Upper lobe of right lung (tissue), 1 donor: Measurements from ENCODE around the gene CPNE1. TPM values are rescaled to one million over a fixed set of nuclear protein-coding genes. Genes with fewer than 3 reads are reported as not detected.
A peak's percentile ranks its signal among the peaks of the same experiment; 100 is the strongest.

Source experiments
- ATAC-seq: fragments of 200-7000 bp; cut with Tn5 transposase; one replicate; pipeline ENCODE4 v1.9.1; 2020; ENCODE audit warnings: mild to moderate bottlenecking, moderate library complexity
- DNase-seq: peaks from one replicate; pipeline ENCODE4 v3.0.0-alpha.2; 2020
- H3K27ac ChIP-seq: fragments of 200-600 bp; one replicate; pipeline ENCODE4 v1.8.0; 2022
- H3K27me3 ChIP-seq: fragments of 200-600 bp; one replicate; pipeline ENCODE4 v1.8.0; 2022; ENCODE audit warnings: mild to moderate bottlenecking
- H3K36me3 ChIP-seq: fragments of 200-600 bp; one replicate; pipeline ENCODE4 v1.8.0; 2022
- H3K4me1 ChIP-seq: fragments of 200-600 bp; one replicate; pipeline ENCODE4 v1.8.0; 2022
- H3K4me3 ChIP-seq: fragments of 200-600 bp; one replicate; pipeline ENCODE4 v1.8.0; 2022; ENCODE audit warnings: mild to moderate bottlenecking
- H3K9me3 ChIP-seq: fragments of 200-600 bp; one replicate; pipeline ENCODE4 v1.8.0; 2022
- intact Hi-C: fragments of 100-400 bp; cut with DNase I; formaldehyde crosslinking; loops from one replicate; pipeline ENCODE4 v1.11.0; 2022
- total RNA-seq: library from RNA; stranded (reverse); fragmentation: NEBNext Ultra II Directional; extraction: Animal tissue kit (Norgen Biotek cat#: 25700); gene quantifications from one replicate; pipeline ENCODE4 v1.2.1, GENCODE V29; 2021
- TF ChIP-seq, protein P1 (sequence below): fragments of 200-600 bp; IDR thresholded peaks from one replicate; pipeline ENCODE4 v1.8.0; 2022; ENCODE audit warnings: antibody characterized with exemption
- donor health status: DM: no; HTN: yes; CAD: no; lungs with severe emphysema.

The CPNE1 gene
- total RNA-seq, 1 donor from 2014 or later: 179 TPM

DNA sequence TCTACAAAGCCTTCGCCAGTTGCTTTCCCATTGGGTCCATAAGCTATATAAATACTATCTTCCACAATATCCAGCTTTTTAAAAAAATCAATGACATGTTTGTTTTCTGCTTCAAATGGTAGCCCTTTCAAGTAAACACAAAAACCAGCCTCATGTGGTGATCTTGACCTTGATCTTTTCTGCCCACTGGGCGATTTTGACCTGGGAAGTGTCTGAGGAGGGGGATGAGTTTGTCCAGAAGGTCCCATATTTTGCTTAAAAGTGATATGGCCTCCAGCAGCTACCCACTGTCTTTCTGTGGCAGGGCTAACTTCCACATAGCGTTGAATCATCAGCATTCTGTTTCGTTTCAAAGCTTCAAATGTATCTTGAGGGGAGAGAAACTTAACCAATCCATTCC is 10.8 kb downstream of the CPNE1 start:
- no peak for DNase-seq
- TF ChIP-seq, protein P1, sequence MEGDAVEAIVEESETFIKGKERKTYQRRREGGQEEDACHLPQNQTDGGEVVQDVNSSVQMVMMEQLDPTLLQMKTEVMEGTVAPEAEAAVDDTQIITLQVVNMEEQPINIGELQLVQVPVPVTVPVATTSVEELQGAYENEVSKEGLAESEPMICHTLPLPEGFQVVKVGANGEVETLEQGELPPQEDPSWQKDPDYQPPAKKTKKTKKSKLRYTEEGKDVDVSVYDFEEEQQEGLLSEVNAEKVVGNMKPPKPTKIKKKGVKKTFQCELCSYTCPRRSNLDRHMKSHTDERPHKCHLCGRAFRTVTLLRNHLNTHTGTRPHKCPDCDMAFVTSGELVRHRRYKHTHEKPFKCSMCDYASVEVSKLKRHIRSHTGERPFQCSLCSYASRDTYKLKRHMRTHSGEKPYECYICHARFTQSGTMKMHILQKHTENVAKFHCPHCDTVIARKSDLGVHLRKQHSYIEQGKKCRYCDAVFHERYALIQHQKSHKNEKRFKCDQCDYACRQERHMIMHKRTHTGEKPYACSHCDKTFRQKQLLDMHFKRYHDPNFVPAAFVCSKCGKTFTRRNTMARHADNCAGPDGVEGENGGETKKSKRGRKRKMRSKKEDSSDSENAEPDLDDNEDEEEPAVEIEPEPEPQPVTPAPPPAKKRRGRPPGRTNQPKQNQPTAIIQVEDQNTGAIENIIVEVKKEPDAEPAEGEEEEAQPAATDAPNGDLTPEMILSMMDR: no peak
- Histone ChIP-seq H3K9me3 (no peaks in the 10 kb centered on the region), H3K36me3 (peaks cover 41% of the 10 kb centered on the region), H3K27ac (no peak overlapping the region), H3K27me3 (no peaks in the 10 kb centered on the region), H3K4me1 (peaks cover 31% of the 10 kb centered on the region), H3K4me3 (no peak overlapping the region)
- ATAC-seq: no peak
- intact Hi-C loops: no loop called here

DNA sequence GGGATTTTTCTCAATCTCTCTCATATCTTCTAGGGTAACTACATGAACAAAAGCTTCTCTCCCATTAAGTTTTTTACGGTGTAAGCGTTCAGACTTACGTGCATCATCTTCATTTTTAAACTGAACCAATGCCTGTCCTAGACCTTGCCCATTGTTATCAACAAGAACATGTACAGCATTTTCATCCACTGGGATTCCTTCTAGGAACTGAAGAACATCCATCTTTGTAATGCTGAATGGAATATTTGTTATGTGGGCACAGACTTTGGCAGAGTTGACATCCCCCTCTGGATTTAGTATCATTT is 11.3 kb downstream of the CPNE1 start:
- H3K4me3 ChIP-seq: no peak overlapping the region
- peaks cover 41% of the 10 kb centered on the region for H3K36me3 ChIP-seq
- H3K4me1 ChIP-seq: peaks cover 34% of the 10 kb centered on the region
- H3K9me3 ChIP-seq: no peaks in the 10 kb centered on the region
- no peaks in the 10 kb centered on the region for H3K27me3 ChIP-seq
- no peak for DNase-seq
- intact Hi-C loops: no loop called here
- ATAC-seq: no peak
- H3K27ac ChIP-seq: no peak overlapping the region
- TF ChIP-seq, protein P1: no peak

DNA sequence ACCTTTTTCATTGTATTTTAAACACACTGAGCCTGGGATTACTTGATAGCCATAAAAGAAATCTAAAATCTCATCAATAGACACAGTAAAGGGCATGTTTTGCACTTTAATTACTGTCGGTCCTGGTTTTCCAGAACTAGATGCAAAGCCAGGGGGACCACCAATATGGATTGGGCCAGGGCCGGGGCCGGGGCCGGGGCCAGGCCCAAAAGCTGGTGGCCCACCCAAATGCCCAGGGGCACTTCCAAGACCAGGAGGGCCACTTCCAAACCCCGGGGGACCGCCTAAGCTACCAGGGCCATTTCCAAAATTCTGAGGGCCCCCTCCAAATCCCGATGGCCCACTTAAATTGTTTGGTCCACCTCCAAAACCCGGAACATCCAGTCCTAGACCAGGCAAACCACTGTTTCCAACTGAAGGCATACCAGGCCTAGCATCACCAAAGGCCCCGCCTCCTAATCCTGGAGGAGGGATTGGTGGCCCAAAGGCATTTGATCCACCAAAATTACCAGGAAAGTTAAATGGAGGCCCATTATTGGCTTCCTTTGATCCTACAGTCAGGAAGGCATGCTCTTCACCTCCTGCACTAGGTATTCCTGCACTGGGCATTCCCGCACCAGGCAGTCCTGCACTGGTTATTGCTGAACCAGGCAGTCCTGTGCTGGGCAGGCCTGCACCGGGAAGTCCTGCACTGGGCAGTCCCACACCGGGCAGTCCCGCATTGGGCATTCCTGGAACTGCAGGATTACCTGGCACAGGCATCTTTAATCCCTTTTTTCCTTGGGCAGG is 11.9 kb downstream of the CPNE1 start:
- Histone ChIP-seq H3K27ac (no peak overlapping the region), H3K4me3 (no peak overlapping the region), H3K9me3 (no peaks in the 10 kb centered on the region), H3K4me1 (peaks cover 31% of the 10 kb centered on the region), H3K27me3 (no peaks in the 10 kb centered on the region), H3K36me3 (peaks cover 41% of the 10 kb centered on the region)
- DNase-seq (no peak), ATAC-seq (peak; percentile 19)
- intact Hi-C loops: no loop called here
- TF ChIP-seq, protein P1: no peak

DNA sequence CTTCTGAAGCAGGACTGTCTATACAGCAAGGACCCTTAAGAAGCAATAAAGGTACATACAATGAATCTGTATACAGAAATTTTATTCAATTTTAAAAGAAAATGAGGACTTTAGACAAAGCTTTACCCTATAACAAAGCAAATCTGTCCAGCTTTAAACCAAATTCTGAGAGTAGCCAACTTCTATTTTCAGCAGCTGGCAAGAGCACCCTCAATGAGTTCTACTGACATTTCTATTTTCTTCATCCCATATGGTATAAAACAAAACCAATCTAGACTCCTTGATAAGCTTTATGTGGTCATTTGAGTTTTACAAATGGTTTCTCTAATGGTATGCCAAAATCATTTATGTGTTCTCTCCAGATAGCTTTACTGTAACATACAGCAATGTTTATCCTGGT is 12.7 kb downstream of the CPNE1 start:
- intact Hi-C loops: no loop called here
- Histone ChIP-seq H3K36me3 (peaks cover 41% of the 10 kb centered on the region), H3K4me3 (no peak overlapping the region), H3K9me3 (no peaks in the 10 kb centered on the region), H3K27ac (no peak overlapping the region), H3K4me1 (peaks cover 24% of the 10 kb centered on the region), H3K27me3 (no peaks in the 10 kb centered on the region)
- no peak for ATAC-seq
- DNase-seq: no peak
- TF ChIP-seq, protein P1: no peak

DNA sequence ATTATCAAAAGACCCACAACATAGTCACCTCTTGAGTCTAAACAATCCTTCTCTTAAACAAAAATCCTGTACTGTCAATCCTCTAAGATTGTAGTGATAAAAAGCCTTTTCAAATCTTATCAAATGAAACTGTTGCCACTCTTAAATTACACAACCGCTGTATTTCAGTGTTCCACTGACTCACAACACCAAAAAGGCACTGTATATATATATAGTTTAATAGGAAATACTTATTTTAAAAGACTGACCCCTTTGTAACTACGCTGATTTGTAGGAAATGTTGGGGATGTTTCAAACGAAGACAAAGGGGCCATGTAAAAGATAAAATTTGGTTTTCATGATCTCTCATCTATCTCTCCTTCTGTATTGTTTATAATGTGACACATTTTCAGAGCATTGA is 14.1 kb downstream of the CPNE1 start:
- Histone ChIP-seq H3K4me1 (peaks cover 11% of the 10 kb centered on the region), H3K27me3 (no peaks in the 10 kb centered on the region), H3K4me3 (no peak overlapping the region), H3K9me3 (no peaks in the 10 kb centered on the region), H3K27ac (no peak overlapping the region), H3K36me3 (peaks cover 40% of the 10 kb centered on the region)
- intact Hi-C loops: no loop called here
- DNase-seq (no peak), ATAC-seq (no peak)
- TF ChIP-seq, protein P1: no peak

DNA sequence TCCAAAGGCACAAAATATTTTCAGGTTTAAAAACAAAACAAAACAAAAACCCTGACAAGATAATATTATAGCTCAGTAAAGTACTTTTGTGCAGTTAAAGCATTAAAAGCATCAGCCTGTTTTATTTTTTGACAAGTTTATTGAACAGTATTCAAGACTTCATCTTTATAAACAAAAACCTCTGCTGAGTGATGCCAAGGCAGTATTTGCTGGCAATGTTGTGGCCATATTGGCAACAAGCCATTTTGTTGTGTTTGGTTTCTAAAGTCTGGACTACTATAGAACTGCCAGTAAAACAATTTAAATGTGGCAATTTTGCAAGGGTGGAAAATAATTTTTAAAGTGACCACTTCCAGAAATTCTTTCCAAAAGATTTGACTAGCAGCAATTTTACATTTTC is 15.9 kb downstream of the CPNE1 start:
- intact Hi-C loops: no loop called here
- no peaks in the 10 kb centered on the region for H3K27me3 ChIP-seq
- H3K4me1 ChIP-seq: peaks cover 11% of the 10 kb centered on the region
- H3K9me3 ChIP-seq: no peaks in the 10 kb centered on the region
- no peak overlapping the region for H3K27ac ChIP-seq
- DNase-seq (no peak), ATAC-seq (no peak)
- no peak overlapping the region for H3K4me3 ChIP-seq
- TF ChIP-seq, protein P1: no peak
- H3K36me3 ChIP-seq: peaks cover 22% of the 10 kb centered on the region
